ENCODE data around the gene MYO10.

MYO10 gene

DNA sequence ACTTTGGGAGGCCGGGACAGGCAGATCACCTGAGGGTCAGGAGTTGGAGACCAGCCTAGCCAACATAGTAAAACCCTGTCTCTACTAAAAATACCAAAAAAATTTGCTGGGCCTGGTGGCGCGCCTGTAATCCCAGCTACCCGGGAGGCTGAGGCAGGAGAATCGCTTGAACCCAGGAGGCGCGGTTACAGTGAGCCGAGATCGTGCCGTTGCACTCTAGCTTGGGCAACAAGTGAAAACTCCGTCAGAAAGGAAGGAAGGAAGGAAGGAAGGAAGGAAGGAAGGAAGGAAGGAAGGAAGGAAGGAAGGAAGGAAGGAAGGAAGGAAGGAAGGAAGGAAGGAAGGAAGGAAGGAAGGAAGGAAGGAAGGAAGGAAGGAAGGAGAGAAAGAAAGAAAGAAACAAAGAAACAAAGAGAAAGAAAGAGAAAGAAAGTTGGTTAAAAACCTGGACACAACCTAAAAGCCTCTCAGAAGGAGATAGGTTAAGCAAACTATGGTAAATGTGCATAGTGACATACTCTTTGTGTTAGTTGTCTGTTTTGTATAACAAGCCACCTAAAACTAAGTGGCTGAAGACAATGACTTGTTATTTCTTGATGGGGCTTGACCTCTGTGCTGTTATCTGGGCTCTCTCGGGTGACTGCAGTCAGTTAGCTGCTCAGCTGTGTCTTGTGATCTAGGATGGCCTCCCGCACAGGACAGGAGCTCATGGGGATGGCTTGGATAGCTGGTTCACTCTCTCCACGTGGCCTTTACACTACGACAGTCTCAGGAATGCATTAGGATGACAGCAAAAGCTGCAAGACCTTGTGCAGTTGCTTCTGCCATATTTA lies 8.0 kb upstream of the MYO10 start:
- DNase-seq (ENCODE audit: low spot score): no peak

DNA sequence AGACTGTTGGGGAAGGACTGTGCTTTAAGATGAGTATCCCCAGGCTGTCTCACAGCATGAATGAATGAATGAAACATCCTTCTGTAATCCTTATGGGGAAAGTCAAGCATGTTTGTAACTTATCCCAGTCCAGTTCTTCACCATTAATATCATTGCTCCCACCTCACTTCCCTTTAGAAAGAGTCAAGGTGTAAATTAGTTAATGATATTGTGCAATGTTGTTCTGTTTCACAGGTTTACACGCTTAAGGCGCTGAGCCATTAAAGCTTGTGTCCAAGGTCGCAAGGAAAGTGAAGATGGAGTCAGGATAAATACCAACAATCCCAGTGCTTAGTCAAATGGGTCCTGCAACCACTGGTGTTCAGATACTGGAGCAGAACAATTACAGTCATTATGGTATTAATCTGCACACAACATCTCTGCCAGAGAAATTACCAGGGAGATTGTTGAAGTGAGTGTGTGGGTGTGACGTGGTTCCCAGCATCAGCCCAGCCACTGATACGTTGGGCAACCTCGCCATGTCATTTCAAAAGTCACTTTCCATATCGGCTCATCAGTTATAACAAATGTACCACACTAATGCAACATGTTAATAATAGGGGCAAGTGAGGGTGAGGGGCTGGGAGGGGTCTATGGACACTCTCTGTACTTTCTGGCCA lies 1.5 kb upstream of the MYO10 start:
- DNase-seq (ENCODE audit: low spot score): no peak

DNA sequence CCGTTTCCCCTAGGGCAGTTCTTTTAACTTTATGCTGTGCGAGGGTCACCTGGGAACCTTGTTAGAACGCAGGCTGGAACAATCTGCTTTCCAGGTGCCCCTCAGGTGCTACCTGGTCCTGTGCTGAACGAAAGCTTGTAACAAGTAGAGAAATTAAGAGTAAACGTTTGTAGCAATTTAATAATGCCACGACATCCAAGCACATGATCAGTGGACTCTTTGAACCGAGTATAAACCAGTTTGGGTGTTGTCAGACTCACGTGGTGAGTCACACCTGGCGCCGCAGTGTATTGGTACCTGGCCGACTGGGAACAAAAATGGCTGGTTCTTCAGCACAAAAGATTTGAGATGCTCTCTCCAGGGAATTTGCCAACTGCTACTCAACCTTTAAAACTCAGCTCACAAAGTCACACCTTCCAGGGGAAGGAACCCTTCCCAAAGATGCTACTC lies 926 bp upstream of the MYO10 start:
- no peak for DNase-seq (ENCODE audit: low spot score)

DNA sequence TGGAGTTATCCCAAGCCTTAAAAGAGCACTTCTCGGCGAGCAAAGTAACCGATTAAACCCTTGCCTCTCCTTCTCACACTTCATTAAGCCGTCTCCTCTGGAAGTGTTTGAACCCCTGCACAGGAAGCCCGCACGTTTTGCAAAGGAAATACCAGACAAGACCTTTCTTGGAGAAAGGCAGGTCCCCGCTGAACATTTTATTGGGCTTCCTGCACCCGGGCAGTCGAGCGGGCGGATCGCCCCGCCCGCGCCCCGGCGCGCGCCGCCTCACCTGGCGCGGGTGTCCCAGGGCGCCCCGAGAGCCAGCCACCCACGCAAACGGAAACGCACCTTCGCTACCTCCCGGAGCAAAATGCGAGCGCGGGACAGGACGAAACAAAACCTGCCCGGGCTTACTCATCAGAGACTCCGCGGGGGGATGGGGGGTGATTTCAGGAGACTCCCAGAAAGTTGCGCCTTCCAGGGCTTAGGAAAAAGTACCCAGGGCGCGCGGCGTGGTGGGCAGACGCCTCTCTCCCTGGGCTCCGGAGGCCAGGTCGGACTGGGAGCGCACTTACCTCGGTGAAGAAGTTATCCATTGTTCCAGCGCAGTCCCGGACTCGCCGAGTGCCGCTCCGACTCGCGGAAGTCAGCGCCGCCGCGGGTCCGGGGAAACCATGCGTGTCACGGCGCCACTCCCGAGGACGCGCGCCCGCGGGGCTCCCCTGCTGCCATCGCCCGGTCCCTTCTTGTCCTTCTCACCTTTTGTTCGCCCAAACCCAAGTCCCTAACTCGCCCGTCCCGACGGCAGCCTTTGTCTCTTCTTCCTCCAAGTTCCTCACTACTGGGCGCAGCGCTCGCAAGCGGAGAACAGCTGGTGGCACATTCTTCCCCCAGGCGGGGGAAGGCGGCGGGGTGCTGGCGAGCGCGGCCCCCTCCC lies 598 bp downstream of the MYO10 start:
- DNase-seq (ENCODE audit: low spot score): no peak

DNA sequence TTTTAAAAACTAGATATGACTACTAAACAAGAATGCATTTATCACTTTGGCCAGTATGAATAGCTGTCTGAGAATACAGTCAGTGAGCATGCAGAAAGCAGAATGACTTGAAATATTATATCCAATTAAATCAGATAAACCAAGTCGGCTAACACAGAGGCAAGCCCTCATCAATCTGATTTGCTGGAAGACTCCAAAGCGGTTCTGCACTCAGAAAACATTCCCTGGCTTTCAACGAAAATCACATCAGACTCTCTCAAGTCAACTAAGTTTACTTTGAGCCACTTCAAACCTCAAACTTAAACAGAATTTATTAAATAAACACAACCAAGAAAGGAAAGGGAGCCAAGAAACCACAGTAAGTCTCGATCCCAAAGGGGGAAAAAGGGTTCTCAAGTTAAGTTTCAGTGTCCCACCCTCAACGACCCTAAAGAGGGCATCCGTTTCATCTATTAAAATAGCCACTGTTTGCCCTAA lies 1.4 kb downstream of the MYO10 start:
- no peak for DNase-seq (ENCODE audit: low spot score)

DNA sequence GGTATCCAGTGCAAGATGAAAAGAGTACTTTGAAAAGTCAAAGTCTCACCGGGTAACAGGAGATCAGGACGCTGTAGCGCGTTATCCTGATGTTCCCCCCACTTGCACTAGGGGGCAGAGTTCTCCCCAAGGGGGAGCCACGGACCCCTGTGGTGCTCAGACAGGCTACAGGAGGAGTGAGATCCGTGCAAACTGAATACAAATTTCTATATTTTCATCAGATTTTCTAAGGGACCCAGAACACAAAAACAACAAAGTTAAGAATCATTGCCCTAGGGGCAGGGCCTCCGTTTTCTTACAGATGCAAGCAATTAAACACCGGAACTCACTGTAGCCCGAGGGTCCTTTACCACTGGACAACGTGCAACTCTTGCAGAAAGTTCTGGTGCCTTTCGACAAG lies 2.0 kb downstream of the MYO10 start:
- DNase-seq (ENCODE audit: low spot score): no peak

DNA sequence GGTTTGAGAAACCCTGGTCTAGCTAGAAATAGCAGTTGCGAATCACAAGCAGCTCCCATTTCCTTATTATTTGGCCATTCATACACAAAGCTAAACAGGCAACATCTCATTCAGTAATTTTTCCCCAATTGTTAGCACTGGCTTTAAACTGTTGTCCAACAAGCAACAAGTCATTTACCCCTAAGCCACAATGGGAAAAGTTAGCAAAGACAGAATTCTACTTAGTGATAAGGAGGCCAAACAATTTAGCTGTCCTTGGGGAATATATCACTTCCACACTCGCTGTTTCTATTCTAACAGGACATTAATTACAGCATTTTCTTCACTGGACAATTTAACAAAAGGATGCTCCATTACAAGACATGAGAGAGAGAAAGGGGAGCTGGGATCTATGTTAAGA lies 2.8 kb downstream of the MYO10 start:
- DNase-seq (ENCODE audit: low spot score): no peak

DNA sequence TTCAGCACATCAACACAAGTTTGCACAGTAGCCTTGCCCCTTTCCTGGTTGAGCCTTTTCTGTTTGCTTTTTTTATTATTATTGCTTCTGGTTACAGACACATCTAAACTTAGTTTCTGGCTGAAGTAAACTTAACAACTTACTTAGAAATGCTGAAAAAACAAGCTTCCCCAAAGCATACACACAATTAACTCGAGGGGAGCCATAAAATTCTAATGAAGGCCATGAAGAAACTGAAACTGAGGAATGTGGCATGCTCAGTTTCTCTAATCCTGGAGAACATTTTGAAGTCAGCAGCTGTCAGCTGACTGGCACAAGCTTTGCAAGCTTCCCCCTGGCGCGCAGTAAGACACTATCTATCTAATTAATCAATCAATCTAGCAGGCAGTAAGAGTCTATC lies 3.7 kb downstream of the MYO10 start:
- DNase-seq (ENCODE audit: low spot score): no peak

DNA sequence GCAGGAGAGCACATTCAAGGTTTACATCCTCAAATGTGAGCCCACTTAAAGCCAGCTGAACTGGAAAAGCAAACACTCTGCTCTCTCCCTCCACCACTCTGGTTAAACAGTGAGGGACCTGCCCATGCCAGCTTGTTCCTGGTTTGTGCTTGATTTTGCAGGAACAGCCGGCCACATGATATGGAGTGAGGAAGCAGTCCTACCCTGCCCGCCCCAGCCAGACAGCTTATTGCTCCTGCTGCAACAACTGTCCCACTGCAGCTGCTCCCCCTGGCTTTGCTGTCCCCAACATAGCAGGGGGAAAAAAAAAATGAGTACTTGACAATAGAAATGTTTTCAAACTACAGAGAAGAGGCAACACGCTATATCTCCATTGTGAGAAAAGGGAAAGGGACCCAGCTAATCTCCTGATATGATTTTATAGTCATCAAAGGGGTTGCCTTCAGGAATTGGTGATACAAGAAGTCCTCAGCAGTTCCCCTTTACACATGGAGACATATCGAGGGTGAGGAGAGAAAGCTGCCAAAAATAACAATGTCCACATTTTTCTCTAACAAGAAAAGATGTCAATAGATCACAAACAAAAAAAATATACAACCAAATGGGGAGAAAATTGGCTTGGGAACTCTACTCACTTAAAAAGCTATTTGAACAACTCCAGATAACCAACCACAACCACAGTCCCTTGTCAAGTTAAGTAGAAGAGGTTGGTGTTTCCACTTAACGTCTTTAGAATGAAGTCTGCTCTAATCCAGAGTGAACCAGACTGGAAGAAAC lies 4.6 kb downstream of the MYO10 start:
- DNase-seq (ENCODE audit: low spot score): no peak

DNA sequence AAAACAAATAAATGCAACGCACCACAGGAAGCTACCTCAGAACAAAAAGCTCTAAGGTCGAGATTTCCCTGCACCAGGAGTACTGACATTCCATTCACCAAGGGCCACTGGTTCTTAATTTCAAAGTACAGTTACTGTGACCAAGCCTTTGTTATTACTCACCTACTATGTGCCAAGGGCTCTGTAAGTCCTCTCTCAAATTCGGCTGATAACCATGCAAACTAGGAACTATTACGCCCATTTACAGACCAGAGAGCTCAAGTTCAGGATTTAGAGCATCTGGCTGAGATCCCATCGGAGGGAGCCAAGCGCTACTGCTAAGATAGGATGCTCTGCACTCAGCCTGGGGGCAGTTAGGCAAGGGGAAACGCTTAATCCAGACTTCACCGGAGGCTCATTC lies 5.6 kb downstream of the MYO10 start:
- DNase-seq (ENCODE audit: low spot score): no peak

DNA sequence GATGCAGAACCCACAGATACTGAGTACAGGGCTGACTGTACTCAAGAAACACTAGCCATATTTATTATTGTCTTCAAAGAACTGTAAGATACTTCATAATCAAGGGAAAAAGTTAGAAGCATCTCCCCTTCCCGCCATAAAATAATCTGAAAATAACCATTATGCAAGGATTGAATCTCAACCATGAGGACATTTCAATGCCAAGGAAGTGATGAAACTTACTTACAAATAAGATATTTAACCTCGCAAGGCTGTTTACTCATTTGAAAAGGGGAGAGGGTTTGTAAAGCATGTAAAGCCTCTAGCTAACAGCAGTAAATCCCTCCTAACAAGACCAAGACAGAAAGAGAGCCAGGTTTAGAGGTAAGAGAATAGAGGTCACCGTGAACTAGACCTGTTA lies 6.3 kb downstream of the MYO10 start:
- DNase-seq (ENCODE audit: low spot score): no peak

DNA sequence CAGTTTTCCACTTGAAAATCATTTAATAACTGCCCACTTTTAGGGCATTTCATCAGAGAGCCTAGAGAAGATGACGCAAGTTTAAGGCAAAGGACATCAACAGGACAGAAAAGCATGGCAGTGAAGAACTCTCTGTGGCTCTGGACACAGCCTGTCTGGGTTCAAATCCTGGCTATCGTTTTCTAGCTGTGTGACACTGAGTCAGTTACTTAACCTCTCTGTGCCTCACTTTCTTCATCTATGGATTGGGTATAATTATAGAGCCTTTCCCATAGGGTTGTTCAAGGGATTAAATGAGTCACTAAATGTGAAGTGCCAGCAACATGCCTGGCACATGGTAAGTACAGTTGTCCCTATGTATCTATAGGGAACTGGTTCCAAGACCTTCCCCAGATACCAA lies 6.7 kb downstream of the MYO10 start:
- no peak for DNase-seq (ENCODE audit: low spot score)

DNA sequence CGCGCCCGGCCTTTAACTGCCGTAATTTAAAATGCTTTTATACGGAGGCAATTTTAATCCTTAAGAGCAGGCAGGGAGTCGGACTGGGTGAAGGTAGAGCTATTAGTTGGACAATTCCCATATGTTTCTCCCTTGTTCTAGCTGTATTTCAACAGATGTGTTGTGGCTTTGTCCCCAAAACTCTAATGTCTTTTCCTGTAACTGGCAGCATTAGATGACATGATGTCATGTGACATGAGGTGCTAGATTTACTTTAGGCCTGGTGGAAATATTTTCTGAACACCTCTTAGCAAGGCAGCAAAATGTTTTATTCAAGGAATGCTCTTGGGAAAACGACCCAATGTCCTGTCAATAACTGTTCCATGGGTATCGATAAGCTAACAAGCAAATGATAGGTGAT lies 8.5 kb downstream of the MYO10 start:
- DNase-seq (ENCODE audit: low spot score): no peak

DNA sequence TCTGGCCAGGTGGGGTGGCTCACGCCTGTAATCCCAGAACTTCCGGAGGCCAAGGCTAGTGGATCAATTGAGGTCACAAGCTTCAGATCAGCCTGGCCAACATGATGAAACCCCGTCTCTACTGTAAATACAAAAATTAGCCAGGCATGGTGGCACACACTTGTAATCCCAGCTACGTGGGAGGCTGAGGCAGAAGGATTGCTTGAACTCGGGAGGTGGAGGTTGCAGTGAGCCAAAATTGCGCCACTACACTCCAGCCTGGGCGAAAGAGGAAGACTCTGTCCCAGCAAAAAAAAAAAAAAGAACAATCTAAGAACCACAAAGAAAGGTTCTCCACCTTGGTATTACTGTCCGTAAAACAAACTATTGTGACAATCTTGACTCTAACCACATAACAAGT lies 9.7 kb downstream of the MYO10 start:
- no peak for DNase-seq (ENCODE audit: low spot score)

DNA sequence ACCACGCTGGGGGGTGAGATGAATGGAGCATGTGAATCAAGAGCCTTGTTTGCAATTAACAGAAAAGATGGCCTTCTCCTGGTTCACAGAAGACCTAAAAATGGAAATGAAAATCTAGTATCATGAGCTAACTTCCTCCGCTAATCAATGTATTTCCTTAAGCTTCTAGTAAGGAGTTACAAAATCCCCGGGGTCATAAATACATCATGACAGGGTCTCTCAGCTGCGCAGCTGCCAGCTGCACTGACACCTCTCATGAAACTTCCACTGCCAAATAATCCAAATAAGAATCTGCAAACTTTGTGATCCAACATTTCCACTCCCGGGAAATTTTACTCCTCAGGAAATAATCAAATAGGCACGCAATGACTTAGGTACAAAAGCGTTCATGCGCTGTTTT lies 11.9 kb downstream of the MYO10 start:
- no peak for DNase-seq (ENCODE audit: low spot score)

DNA sequence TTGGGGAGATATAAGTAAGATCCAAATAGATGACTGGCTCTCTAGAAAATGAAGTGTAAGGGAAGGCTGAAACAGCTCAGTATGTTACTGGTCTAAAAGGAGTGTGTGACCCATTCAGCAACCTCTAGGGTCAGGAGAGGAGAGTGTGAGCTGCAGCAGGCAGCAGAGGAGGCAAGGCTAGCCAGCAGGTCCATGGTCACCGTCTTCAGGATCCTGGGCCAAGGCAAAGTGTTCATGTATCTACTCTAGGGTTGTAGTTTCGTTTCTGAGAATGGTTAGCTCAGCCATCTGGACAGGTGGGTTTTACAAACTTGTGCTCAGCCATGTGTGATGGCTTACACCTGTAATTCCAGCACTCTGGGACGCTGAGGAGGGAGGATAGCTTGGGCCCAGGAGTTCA lies 13.7 kb downstream of the MYO10 start:
- no peak for DNase-seq (ENCODE audit: low spot score)

DNA sequence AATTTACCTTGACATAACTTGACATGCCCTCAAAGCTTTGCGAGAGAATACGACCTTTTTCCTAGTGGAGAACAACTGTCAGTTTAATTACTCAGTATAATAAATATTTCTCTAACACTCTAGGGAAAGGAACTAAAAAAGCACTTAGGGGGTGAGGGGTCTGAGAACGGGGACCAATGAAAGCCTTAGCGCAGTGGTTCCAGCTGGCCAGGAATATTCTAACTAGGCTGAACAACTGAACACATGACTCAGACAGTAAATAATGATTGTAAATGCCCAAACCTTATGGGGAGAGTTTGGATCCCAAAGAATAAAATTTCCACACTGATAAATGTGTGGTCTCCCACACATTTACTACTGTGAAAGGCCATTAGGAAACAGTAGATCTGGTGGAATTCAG lies 14.9 kb downstream of the MYO10 start:
- DNase-seq (ENCODE audit: low spot score): no peak

DNA sequence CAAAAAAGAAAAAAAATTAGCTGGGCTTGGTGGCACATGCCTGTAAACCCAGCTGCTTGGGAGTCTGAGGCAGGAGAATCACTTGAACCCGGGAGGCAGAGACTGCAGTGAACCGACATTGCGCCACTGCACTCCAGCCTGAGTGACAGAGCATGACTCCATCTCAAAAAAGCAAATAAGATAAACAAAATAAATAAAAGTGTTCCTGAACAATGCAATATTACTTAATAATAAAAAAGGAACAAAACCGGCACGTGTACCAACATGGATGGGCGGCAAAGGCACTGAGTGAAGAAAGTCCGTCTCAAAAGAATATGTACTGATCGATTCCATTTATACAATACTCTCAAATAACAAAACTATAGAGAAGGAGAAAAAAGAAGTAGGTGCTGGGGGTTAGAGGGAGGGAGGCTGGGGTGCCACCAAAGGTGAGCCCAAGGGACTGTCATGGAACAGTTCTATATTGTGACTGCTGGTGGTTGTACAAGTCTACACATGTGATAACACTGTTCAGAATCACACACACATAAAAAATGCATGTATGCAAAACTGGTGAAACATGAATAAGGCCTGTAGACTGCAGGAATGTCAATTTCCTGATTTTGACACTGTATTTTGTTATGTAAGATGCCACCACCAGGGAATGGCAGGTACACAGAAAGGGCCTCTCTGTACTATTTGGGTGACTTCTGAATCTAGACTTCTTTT lies 15.8 kb downstream of the MYO10 start:
- DNase-seq (ENCODE audit: low spot score): no peak

DNA sequence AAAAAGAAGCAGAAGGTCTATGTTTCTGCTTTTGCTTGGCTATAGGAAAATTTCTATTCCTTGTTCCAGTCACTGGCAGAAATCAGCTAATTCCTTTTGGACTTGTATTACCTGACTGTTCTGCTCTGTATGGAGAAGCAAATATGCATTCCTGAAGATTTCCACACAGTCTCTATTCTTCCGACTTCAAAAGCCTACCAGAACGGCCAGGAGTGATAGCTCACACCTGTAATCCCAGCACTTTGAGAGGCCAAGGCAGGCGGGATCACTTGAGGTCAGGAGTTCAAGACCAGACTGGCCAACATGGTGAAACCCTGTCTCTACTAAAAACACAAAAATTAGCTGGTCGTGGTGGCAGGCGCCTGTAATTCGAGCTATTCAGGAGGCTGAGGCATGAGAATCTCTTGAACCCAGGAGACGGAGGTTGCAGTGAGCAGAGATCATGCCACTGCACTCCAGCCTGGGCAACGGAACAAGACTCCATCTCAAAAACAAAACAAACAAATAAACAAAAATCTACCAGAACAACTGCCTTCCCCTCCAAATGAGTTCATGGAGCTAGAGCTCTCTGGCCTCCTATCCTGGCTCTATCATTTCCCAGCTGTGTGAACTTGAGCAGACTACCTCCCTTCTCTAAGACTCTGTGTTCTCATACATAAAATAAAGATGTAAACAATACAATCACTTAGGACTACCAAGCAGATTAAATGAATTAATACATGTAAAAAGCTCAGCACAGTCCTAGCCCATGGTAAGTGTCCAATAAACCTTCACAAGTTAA lies 17.0 kb downstream of the MYO10 start:
- no peak for DNase-seq (ENCODE audit: low spot score)

DNA sequence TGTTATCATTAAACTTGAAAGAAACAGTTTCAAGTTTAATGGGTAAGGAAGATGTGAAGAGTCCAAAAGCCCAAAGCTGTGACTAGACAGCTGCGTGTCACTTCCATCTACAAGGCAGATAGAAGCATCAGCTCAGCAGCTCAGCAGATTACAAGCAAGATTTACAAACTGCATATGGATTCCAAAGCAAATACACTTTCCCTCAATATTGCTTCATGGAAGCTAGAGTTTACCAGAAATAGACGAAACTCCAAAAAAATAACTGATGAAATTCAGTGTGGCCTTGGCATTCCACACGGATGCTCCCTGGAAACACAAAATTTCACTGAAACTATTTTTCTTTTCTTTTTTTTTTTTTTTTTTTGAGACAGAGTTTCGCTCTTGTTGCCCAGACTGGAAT lies 17.9 kb downstream of the MYO10 start:
- no peak for DNase-seq (ENCODE audit: low spot score)
